ENCODE data around the gene HS6ST1.

The HS6ST1 gene

DNA sequence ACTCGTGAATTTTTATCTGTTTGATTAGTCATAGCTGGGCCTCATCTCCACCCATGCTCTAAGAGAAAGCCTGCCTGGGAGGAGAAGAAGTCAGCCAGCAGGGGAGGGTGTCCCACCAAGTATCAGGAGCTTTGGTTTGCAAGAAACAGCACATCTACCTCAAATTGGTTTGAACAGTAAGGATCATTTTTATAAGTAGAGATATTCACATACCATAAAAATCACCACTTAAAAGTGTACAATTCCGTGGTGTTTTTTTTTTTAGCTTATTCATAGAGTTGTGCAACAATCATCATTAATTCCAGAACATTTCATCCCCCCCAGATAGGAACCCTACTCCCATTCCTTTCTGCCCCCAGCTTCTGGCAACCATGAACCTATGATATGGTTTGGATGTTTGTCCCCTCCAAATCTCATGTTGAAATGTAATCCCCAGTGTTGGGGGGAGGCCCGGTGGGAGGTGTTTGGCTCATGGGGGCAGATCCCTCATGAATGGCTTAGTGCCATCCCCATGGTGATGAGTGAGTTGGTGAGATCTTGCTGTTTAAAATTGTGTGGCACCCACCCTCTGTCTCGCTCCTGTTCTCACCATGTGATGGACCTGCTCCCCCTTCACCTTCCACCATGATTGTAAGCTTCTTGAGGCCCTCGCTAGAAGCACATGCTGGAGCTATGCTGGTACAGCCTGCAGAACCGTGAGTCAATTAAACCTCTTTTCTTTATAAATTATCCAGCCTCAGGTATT, 36.2 kb upstream of the HS6ST1 start:
- no peak overlapping the region for H3K27ac ChIP-seq
- H3K27me3 ChIP-seq = no peaks in the 10 kb centered on the region
- H3K36me3 ChIP-seq = no peaks in the 10 kb centered on the region
- H3K4me3 ChIP-seq (ENCODE audit: low read depth in 1 of 2, low read length in 1 of 2) = no peak overlapping the region
- no peaks in the 10 kb centered on the region for H3K9me3 ChIP-seq
- H3K4me1 ChIP-seq (ENCODE audit: control insufficient read depth in 1 of 2, insufficient read depth in 1 of 2, low read depth in 1 of 2, low read length in 1 of 2) = no peaks in the 10 kb centered on the region
- TF ChIP-seq CTCF (IDR thresholded peaks at IDR 0.05) = no peak

DNA sequence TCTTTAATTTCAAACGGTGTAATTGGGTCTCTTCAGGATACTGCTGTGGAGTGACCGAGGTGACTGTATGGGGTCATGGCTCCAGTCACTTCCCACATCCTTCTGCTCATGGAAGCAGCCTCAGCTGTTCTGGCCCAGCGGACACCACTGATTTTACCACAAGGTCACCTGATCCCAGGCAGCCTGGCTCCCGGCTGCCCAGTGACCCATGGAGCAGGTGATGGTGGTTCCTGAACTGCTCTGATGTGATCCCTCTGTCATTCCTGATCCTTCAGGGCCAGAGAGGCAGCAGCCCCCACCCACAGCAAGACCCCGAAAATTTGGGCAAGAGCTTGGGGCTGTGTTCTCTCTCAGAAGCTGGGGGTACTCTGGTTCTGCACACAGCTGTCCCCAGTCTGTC, 35.5 kb upstream of the HS6ST1 start:
- no peaks in the 10 kb centered on the region for H3K9me3 ChIP-seq
- H3K4me1 ChIP-seq (ENCODE audit: control insufficient read depth in 1 of 2, insufficient read depth in 1 of 2, low read depth in 1 of 2, low read length in 1 of 2) = no peaks in the 10 kb centered on the region
- no peaks in the 10 kb centered on the region for H3K36me3 ChIP-seq
- H3K27ac ChIP-seq = no peak overlapping the region
- H3K27me3 ChIP-seq = no peaks in the 10 kb centered on the region
- no peak overlapping the region for H3K4me3 ChIP-seq (ENCODE audit: low read depth in 1 of 2, low read length in 1 of 2)
- no peak for TF ChIP-seq CTCF (IDR thresholded peaks at IDR 0.05)

DNA sequence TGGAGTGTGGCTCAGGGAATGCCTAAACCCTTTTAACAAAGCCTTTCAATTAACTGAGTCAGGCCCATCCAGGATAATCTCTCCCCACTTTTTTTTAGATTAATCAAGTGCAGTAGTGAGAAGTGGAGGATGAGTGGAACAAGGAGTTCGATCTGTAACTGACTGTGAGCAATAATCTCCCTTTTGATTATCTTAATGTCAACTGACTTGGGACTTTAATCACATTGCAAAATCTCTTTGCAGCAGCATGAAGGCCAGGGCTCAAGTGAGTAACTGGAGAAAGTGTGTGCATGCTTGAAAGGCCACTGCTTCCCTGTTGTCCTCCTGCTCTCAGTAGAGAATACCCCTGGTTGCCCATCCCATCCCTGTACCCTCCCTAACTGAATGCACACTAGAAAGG, 32.1 kb upstream of the HS6ST1 start:
- Histone ChIP-seq H3K36me3 (no peaks in the 10 kb centered on the region), H3K27me3 (no peaks in the 10 kb centered on the region), H3K9me3 (no peaks in the 10 kb centered on the region), H3K27ac (no peak overlapping the region), H3K4me1 (ENCODE audit: control insufficient read depth in 1 of 2, insufficient read depth in 1 of 2, low read depth in 1 of 2, low read length in 1 of 2) (no peaks in the 10 kb centered on the region), H3K4me3 (ENCODE audit: low read depth in 1 of 2, low read length in 1 of 2) (no peak overlapping the region)
- no peak for TF ChIP-seq CTCF (IDR thresholded peaks at IDR 0.05)

DNA sequence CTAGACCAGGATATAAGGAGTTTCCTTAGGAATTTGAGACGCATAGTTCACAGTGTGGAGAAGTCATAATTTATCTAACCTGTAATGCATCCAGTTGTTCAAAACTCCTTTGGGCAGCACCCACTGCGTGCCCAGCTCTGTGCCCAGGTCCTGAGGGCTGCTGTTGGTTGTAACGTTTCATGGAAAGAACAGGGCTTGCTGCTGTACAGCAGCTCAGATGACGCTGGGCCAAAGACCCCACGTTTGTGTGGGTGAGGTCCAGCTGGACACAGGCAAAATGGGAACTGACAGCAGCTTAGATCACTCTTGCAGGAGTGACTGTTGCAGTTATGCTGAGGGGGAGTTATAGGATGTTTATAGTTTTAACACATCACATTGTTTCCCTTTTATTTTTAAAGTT, 30.0 kb upstream of the HS6ST1 start:
- H3K27ac ChIP-seq = no peak overlapping the region
- no peaks in the 10 kb centered on the region for H3K4me1 ChIP-seq (ENCODE audit: control insufficient read depth in 1 of 2, insufficient read depth in 1 of 2, low read depth in 1 of 2, low read length in 1 of 2)
- no peak overlapping the region for H3K4me3 ChIP-seq (ENCODE audit: low read depth in 1 of 2, low read length in 1 of 2)
- no peaks in the 10 kb centered on the region for H3K36me3 ChIP-seq
- no peaks in the 10 kb centered on the region for H3K27me3 ChIP-seq
- H3K9me3 ChIP-seq = no peaks in the 10 kb centered on the region
- no peak for TF ChIP-seq CTCF (IDR thresholded peaks at IDR 0.05)

- no peak for TF ChIP-seq CTCF (IDR thresholded peaks at IDR 0.05)
- Histone ChIP-seq H3K4me3 (ENCODE audit: low read depth in 1 of 2, low read length in 1 of 2) (no peak overlapping the region), H3K27ac (no peak overlapping the region), H3K9me3 (no peaks in the 10 kb centered on the region), H3K36me3 (no peaks in the 10 kb centered on the region), H3K27me3 (no peaks in the 10 kb centered on the region), H3K4me1 (ENCODE audit: control insufficient read depth in 1 of 2, insufficient read depth in 1 of 2, low read depth in 1 of 2, low read length in 1 of 2) (no peaks in the 10 kb centered on the region)
Measured at GRCh38 chr2:128347701-128348539, 29.3 kb upstream of the HS6ST1 start.

Measured in neutrophil (primary cell).